ENCODE measurements around the gene RRM2. TPM values are rescaled to one million over a fixed set of nuclear protein-coding genes. Genes with fewer than 3 reads are reported as not detected.

Gene RRM2
- polyA plus RNA-seq, 3 donors: 1.5 TPM; not detected in 2

DNA sequence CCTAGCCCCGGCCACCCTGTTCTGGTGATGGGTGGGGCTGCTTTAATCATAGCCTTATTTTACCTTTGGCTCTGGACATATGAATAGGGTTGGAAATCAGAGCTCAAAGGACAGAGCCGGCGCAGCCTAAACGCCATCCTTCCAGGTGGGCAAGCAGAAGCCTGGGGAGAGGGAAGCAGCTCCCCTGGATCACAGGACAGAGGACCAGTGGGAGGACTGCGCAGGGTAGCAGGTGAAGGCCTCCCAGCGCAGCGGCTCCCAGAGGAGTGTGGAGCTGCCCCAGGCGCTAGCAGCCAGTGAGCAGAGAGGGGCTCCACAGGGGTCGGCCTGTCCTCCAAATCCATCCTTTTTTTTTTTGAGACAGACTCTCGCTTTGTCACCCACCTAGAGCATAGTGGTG is 25.9 kb upstream of the RRM2 start:
- TF ChIP-seq, protein P1, sequence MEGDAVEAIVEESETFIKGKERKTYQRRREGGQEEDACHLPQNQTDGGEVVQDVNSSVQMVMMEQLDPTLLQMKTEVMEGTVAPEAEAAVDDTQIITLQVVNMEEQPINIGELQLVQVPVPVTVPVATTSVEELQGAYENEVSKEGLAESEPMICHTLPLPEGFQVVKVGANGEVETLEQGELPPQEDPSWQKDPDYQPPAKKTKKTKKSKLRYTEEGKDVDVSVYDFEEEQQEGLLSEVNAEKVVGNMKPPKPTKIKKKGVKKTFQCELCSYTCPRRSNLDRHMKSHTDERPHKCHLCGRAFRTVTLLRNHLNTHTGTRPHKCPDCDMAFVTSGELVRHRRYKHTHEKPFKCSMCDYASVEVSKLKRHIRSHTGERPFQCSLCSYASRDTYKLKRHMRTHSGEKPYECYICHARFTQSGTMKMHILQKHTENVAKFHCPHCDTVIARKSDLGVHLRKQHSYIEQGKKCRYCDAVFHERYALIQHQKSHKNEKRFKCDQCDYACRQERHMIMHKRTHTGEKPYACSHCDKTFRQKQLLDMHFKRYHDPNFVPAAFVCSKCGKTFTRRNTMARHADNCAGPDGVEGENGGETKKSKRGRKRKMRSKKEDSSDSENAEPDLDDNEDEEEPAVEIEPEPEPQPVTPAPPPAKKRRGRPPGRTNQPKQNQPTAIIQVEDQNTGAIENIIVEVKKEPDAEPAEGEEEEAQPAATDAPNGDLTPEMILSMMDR (IDR thresholded peaks at IDR 0.05): no peak
- Mint-ChIP-seq H3K27me3 (ENCODE audit: low read depth in 3 of 3) (peaks cover 37 to 40% (median 39%) of the 10 kb centered on the region in 3 donors), H3K4me1 (peaks cover 10% of the 10 kb centered on the region), H3K9me3 (peaks cover 5 to 14% (median 12%) of the 10 kb centered on the region in 7 donors), H3K36me3 (peaks cover 5 to 9% of the 10 kb centered on the region in 2 donors), H3K27ac (no peak overlapping the region), H3K4me3 (no peak overlapping the region)
- Histone ChIP-seq H3K9me3 (replicated peaks in 1 of 2; ENCODE audit: control insufficient read depth in 1 of 2, insufficient read depth in 1 of 2, low read length in 2 of 2) (peaks cover 5 to 11% of the 10 kb centered on the region in 2 donors), H3K36me3 (replicated peaks in 1 of 2; ENCODE audit: control insufficient read depth in 1 of 2, insufficient read depth in 2 of 2, low read length in 2 of 2) (no peaks in the 10 kb centered on the region), H3K4me3 (replicated peaks in 1 of 3; ENCODE audit: low read depth in 2 of 3, low read length in 3 of 3) (no peak overlapping the region), H3K4me1 (ENCODE audit: control insufficient read depth in 1 of 2, insufficient read depth in 2 of 2, low read length in 2 of 2) (peaks cover under 1 to 11% of the 10 kb centered on the region in 2 donors), H3K79me2 (ENCODE audit: insufficient read depth, low read length) (no peaks in the 10 kb centered on the region), H3K27ac (ENCODE audit: low read depth in 1 of 2, low read length in 2 of 2) (no peak overlapping the region), H4K20me1 (ENCODE audit: insufficient read depth, low read length) (no peaks in the 10 kb centered on the region), H3K9ac (ENCODE audit: insufficient read depth, low read length, poor library complexity, severe bottlenecking) (no peak overlapping the region), H2AFZ (ENCODE audit: insufficient read depth, low read depth, low read length, poor library complexity, severe bottlenecking) (no peak overlapping the region), H3K4me2 (replicated peaks; ENCODE audit: extremely low read depth, low read length, poor library complexity, severe bottlenecking) (no peak overlapping the region), H3K27me3 (ENCODE audit: control insufficient read depth in 2 of 2, insufficient read depth in 2 of 2, low read length in 2 of 2) (peaks cover 5 to 26% of the 10 kb centered on the region in 2 donors)
- DNase-seq: no peak
- intact Hi-C loops (cut with micrococcal nuclease): no loop called here
- 97% methylated on average over 9 of the region's 10 CpGs for WGBS (ENCODE audit: insufficient coverage)

DNA sequence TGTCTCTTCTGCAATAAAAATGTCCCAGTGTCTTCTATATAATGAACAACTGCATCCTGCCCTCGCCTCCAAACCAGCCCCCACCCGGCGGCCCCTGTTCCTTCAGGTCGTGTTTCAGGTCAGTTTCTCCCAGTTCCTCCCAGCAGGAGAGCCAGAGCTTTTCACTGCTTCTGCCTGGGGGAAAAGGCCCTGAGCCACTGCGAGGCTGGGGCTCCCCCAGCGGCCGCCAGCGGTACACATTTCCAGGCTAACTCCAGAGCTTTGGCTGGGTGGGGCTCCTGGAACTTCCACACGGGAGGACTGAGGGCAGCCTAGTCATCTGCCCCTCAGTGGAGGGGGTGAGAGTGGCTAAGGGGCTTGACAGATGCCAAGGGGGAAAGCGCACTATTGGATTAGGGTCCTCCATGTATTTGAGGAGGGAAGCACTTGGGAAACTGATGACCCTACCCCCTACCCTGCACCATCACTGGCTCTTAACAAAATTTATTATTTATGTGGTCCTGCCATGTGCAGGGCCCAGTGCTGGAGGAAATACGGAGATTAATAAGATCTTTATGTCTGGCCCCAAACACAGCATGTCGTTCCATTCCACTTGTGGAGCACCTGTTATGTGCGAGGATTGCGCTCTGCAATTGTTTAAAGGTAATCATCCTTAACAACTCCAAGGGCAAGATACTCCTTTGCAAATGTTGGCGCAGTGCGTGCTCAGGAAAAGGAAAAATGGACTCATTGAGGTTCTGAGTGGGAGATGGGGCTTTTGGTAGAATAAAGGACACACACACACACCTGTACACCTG is 25.0 kb upstream of the RRM2 start:
- TF ChIP-seq, protein P1 (IDR thresholded peaks at IDR 0.05): peak; percentile 91
- H3K27me3 ChIP-seq (ENCODE audit: control insufficient read depth in 2 of 2, insufficient read depth in 2 of 2, low read length in 2 of 2): peaks cover 3 to 17% of the 10 kb centered on the region in 2 donors
- Mint-ChIP-seq H3K9me3 (peaks cover 0 to 5% (median 4%) of the 10 kb centered on the region in 7 donors), H3K27ac (no peak overlapping the region), H3K4me3 (no peak overlapping the region), H3K4me1 (peaks cover 8% of the 10 kb centered on the region), H3K36me3 (peaks cover 2 to 3% of the 10 kb centered on the region in 2 donors), H3K27me3 (ENCODE audit: low read depth in 3 of 3) (peaks cover 30 to 32% (median 31%) of the 10 kb centered on the region in 3 donors)
- H2AFZ ChIP-seq (ENCODE audit: insufficient read depth, low read depth, low read length, poor library complexity, severe bottlenecking): no peak overlapping the region
- intact Hi-C loops (cut with micrococcal nuclease): no loop called here
- H3K9me3 ChIP-seq (replicated peaks in 1 of 2; ENCODE audit: control insufficient read depth in 1 of 2, insufficient read depth in 1 of 2, low read length in 2 of 2): peaks cover 0 to 1% of the 10 kb centered on the region in 2 donors
- H3K4me1 ChIP-seq (ENCODE audit: control insufficient read depth in 1 of 2, insufficient read depth in 2 of 2, low read length in 2 of 2): peaks cover 0 to 8% of the 10 kb centered on the region in 2 donors
- 11% methylated on average over 9 of the region's 16 CpGs for WGBS (ENCODE audit: insufficient coverage)
- H3K4me3 ChIP-seq (replicated peaks in 1 of 3; ENCODE audit: low read depth in 2 of 3, low read length in 3 of 3): no peak overlapping the region
- no peaks in the 10 kb centered on the region for H3K36me3 ChIP-seq (replicated peaks in 1 of 2; ENCODE audit: control insufficient read depth in 1 of 2, insufficient read depth in 2 of 2, low read length in 2 of 2)
- peak; percentile 37 to 69 (median 60) for DNase-seq
- no peaks in the 10 kb centered on the region for H3K79me2 ChIP-seq (ENCODE audit: insufficient read depth, low read length)
- no peak overlapping the region for H3K27ac ChIP-seq (ENCODE audit: low read depth in 1 of 2, low read length in 2 of 2)
- H3K9ac ChIP-seq (ENCODE audit: insufficient read depth, low read length, poor library complexity, severe bottlenecking): no peak overlapping the region
- no peaks in the 10 kb centered on the region for H4K20me1 ChIP-seq (ENCODE audit: insufficient read depth, low read length)
- H3K4me2 ChIP-seq (replicated peaks; ENCODE audit: extremely low read depth, low read length, poor library complexity, severe bottlenecking): no peak overlapping the region
